GM13977 (cell line): ENCODE measurements around the gene CCDC169.

Source experiments
- DNase-seq: peaks from one replicate; pipeline ENCODE4 v3.0.0; 2012; ENCODE audit warnings: low spot score
- CTCF ChIP-seq: IDR thresholded peaks from 2 replicates; pipeline ENCODE4 v1.5.1; 2012; ENCODE audit warnings: mild to moderate bottlenecking, control low read depth; ENCODE audit not compliant: insufficient read depth; ENCODE audit errors: extremely low read depth, missing control alignments
- in situ Hi-C: fragments of 300-500 bp; cut with MboI; formaldehyde crosslinking; loops from one replicate; pipeline ENCODE4 v1.12.0; 2022; ENCODE audit warnings: low sequenced_read_pairs, low pct_unique_long_range_greater_than_20kb, mixed read lengths, inconsistent platforms; ENCODE audit not compliant: unreplicated experiment

CCDC169 gene

GRCh38 chr13:36261011-36261410 lies 36.6 kb downstream of the CCDC169 start:
- in situ Hi-C loops = loop anchor here (25.0 kb wide), 1 partner anchor 274 kb away; no protein-coding TSS in a partner anchor
- no peak for DNase-seq
- TF ChIP-seq CTCF = no peak

GRCh38 chr13:36259361-36260137 lies 38.1 kb downstream of the CCDC169 start:
- TF ChIP-seq CTCF = no peak
- DNase-seq = no peak
- in situ Hi-C loops = loop anchor here (25.0 kb wide), 1 partner anchor 272 kb away; no protein-coding TSS in a partner anchor

GRCh38 chr13:36258831-36259230 lies 38.8 kb downstream of the CCDC169 start:
- DNase-seq = no peak
- in situ Hi-C loops = loop anchor here (25.0 kb wide), 1 partner anchor 272 kb away; no protein-coding TSS in a partner anchor
- TF ChIP-seq CTCF = no peak

- TF ChIP-seq CTCF = no peak
Observed at GRCh38 chr13:36251526-36251925, 46.1 kb downstream of the CCDC169 start.

GRCh38 chr13:36251017-36251416 lies 46.6 kb downstream of the CCDC169 start:
- no peak for TF ChIP-seq CTCF
- in situ Hi-C loops = loop anchor here (25.0 kb wide), 1 partner anchor 264 kb away; no protein-coding TSS in a partner anchor
- DNase-seq = no peak

More at GRCh38 chr13:36251526-36251925, 46.1 kb downstream of the CCDC169 start:
- in situ Hi-C loops = loop anchor here (25.0 kb wide), 1 partner anchor 264 kb away; no protein-coding TSS in a partner anchor
- DNase-seq = no peak

- in situ Hi-C loops = no loop called here
- no peak for TF ChIP-seq CTCF
Observed at GRCh38 chr13:36248700-36249099, 48.9 kb downstream of the CCDC169 start.

More at GRCh38 chr13:36248700-36249099, 48.9 kb downstream of the CCDC169 start:
- no peak for DNase-seq
